Measurements from ENCODE around the gene PHAX.

DNA sequence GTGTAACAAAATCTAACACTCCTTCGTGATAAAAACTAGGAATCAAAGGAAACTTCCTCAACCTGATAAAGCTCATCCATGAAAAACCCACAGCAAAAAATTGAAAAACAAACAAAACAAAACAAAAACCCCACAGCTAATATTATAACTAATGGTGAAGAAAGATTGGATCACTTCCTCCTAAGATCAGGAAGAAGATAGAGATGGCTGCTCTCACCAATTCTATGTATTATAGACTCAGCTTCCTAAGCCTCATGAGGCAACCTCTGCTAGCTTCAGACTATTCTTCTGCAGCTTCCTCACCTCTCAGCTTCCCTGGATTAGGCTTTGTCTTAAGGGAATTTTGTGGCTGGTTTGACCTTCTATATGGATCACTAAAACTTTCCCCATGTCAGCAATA lies 40.1 kb downstream of the PHAX start:
- TF ChIP-seq CEBPB (IDR thresholded peaks at IDR 0.05) (no peak), ZBTB7A (IDR thresholded peaks at IDR 0.05; ENCODE audit: low read depth) (no peak), EP300 (IDR thresholded peaks at IDR 0.05; ENCODE audit: borderline replicate concordance) (no peak), FOXM1 (IDR thresholded peaks at IDR 0.05; ENCODE audit: borderline replicate concordance, low read depth) (no peak)
- TF ChIP-seq, protein P1, sequence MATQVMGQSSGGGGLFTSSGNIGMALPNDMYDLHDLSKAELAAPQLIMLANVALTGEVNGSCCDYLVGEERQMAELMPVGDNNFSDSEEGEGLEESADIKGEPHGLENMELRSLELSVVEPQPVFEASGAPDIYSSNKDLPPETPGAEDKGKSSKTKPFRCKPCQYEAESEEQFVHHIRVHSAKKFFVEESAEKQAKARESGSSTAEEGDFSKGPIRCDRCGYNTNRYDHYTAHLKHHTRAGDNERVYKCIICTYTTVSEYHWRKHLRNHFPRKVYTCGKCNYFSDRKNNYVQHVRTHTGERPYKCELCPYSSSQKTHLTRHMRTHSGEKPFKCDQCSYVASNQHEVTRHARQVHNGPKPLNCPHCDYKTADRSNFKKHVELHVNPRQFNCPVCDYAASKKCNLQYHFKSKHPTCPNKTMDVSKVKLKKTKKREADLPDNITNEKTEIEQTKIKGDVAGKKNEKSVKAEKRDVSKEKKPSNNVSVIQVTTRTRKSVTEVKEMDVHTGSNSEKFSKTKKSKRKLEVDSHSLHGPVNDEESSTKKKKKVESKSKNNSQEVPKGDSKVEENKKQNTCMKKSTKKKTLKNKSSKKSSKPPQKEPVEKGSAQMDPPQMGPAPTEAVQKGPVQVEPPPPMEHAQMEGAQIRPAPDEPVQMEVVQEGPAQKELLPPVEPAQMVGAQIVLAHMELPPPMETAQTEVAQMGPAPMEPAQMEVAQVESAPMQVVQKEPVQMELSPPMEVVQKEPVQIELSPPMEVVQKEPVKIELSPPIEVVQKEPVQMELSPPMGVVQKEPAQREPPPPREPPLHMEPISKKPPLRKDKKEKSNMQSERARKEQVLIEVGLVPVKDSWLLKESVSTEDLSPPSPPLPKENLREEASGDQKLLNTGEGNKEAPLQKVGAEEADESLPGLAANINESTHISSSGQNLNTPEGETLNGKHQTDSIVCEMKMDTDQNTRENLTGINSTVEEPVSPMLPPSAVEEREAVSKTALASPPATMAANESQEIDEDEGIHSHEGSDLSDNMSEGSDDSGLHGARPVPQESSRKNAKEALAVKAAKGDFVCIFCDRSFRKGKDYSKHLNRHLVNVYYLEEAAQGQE (IDR thresholded peaks at IDR 0.05; ENCODE audit: low read depth): no peak

All from Ishikawa (cell line).